Activated CD8-positive, alpha-beta memory T cell treated with anti-CD3 and anti-CD28 coated beads for 1 hour (primary cell): ENCODE data around the gene PLA2G4F.

Experiments used
- DNase-seq, 2 donors: peaks; one replicate each; pipeline ENCODE4 v3.0.0-alpha.2; 2020; ENCODE audit warnings: low read depth in 1 of 2; ENCODE audit errors: extremely low read depth in 1 of 2

The PLA2G4F gene

DNA sequence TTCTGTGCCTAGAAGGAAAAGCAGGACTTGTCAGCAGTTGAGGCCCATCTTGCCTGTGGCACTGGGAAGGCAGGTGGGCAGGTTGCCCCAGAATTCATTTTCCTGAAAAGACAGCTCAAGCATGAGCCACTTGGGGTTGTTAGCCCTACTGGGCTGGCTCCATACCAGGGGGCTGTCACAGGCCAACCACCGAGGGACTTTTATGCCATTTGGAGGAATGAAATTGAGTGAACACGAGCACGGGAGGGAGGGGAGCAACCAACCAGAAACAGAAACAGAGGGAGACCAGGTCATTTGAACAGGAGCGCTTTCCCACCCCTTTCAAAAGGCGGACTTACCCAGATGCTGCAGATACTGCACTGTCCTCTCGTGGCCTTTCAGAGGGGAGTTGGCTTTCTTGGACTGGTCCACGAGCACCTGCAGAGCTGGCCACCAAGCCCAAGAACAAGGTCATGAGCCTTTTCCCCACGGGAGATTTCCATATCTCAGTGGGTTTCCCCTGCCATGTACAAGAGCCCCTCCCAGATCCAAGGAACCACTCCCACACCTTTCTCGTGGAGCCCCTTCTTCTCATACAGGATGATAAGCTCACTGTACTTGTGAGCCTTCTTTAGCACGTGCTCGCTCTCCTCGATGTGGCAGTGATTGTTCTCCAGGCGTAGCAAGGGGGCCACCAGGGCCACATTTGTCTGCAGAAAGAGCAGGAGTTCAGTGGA is 9.9 kb upstream of the PLA2G4F start:
- DNase-seq: no peak

DNA sequence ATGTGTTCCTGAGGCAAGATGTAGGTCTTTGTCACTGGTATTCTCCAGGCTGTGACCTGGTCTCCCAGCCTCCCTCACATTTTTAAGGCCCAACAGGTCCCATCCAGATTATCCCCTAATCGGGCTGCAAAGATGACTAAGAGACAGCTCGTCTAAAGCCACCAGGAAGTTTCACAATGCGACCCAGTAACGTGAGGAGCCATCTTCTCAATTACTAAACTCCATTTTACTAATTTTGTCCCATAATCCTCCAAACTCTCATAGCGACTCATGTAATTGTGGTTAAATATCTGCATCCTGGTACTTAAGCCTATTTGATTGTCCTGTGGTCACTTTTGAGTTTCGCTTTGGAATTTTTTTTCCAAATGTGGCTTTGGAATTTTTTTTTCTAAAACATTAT is 8.7 kb upstream of the PLA2G4F start:
- no peak for DNase-seq

DNA sequence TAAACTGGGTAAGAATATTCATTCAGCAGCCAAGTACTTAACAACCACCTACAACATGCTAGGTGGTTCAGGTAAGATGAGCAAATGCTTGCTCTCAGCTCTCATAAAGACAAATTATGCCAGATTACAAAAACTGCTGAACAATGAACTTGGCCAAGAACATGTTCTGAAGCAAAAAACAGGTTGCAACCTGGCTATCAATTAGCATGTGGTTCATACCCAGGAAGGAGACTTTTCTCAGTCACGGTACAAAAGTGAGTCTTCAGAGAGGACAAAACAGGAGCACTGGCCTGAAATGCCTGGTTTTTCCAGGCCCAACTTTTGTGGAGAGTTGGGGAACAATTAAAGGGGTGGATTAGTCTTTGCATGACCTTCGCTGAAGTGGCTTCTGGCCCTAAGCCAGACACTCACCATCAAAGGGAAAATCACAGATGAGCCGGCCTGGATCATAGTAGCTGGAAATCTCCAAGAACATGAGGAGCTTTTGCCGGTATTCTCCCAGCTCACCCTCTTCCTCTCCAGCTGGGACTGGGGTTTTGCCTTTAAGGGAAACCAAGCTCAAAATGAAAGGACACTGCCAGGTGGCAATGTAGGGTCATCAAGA is 7.6 kb upstream of the PLA2G4F start:
- DNase-seq: no peak

DNA sequence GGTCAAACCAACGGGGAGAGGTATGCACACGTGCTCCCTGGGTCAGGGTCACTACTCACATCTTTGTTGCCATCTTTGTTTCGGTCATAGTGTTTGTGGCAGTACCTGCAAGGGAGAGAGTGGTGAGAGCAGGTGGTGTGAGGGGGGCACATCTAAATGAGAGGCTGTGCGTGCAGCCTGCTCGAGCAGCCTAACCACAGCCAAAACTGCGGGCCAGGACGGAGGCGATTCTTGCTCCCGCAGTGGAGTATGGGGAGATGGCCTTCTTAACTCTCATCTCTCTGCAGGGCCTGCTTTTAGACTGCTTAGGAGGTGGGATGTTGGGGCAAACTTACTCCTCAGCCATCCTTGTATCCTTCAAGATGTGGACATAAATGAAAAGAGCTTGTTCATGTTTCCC is 6.9 kb upstream of the PLA2G4F start:
- DNase-seq: no peak

DNA sequence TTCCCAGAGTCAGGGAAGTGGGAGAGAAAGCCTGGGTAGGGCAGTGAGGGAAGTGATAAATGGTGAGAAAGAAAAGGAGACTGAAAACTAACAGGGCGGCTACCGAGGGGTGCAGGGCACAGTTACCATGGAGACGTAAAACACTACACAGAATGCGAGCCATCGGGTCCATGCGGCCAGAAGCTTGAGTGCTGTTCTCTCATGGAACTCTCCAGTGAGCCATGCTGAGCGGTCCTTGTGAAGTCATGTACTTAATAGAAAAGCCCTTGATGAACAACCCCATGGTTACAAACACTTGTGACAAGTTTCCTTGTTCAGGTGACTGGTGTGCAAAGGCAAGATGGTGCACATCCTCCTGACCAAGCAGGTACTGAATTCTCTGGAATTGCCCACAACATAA is 3.7 kb upstream of the PLA2G4F start:
- no peak for DNase-seq

DNA sequence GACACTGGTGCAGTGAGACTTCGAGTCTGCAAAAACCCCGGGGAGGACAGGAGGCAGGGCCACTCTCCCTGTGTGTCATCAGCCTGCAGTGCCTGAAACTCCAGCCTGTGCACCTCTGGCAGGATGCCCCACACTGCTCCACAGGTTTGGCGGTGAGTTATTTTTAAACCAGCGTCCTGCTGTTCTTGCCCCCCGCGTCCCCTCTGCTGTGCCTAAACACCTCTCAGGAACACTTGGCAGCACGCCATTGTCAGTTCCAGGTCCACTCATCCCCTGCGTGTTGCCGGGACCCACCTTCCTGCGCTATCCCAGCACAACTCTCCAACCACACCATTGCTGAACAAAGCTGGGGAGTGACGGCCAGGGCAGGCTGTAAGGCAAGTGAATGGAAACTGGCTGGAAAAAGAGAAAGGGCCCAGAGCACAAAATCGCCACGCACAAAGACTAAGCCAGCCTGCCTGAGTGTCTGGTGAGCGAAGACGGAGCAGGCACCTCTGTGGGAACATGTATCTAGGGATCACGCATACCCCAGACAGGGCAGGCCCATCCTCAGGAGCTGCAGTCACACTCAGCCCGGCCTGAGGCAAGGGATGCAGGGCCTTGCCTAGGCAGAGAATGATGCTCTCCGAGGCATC is 3.1 kb upstream of the PLA2G4F start:
- DNase-seq: no peak

DNA sequence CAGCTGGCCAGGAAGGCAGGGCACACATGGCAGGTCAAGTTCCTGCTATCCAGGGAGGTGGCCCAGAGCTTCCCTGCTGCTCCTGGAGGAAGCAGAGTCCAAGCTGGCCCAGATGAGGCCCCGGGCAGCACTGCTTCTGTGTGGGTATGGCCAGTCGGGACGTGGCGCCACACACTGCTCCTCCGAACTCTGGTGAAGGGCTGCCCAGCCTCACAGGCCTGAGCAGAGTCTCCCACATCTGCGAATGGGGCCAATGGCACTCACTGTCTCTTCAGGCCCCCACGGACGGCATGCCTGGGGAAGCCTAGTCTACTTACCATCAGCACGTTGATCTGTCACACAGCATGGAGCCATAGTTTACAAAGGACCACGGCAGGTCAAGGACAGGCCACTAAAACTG is 2.5 kb upstream of the PLA2G4F start:
- no peak for DNase-seq

DNA sequence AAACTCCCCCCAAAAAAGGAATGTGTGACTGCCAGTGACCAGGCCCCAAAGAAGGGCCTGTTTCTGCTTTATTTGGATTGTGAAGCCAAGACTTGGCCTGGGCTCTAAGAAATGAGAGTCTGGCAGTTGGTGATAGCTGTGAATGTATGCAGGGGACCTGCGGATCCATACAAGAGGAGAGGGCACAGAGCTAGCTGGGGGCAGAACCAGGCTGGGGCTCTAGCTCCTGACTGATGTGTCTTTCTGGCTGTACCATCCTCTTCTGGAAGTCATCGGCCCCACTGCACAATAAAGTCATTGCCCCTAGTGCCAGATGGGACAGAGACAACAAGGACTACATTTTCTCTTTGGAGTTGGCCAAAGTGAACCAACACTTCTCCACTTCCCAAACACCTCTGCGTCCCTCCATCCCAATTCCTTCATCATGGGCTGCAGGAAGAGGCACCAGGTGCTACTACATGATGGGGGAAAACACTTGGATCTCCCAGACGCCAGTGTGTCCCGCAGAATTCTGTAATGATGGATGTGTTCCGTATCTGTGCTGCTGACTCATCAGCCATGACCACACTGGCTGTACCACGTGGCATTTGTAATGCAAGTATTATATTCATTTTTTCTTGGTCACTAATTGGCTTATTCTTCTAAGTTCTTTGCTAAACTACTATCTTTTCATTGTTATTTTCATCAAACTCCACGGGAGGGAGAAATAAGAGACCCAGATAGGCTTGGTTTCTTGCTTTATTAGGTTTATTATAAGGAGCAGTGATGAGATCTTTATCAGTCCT is 1.7 kb upstream of the PLA2G4F start:
- no peak for DNase-seq

DNA sequence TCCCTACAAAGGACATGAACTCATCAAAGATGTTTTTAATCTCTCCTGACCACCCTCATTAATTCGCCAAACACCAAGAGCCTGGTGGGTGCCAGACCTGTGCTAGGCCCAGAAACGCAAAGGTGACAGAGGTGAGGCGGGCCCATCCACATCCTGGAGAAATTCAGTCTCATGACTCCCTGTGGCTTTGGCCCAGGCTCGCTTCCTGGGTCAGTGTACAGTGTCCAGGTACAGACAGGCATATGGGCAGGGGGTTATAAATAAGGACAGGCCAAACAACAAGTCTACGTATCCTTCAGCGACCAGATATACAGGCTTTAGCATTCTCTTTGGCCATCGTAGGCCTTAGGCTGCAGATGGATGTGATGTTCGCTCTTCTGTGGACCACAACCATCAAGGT is 945 bp upstream of the PLA2G4F start:
- no peak for DNase-seq

DNA sequence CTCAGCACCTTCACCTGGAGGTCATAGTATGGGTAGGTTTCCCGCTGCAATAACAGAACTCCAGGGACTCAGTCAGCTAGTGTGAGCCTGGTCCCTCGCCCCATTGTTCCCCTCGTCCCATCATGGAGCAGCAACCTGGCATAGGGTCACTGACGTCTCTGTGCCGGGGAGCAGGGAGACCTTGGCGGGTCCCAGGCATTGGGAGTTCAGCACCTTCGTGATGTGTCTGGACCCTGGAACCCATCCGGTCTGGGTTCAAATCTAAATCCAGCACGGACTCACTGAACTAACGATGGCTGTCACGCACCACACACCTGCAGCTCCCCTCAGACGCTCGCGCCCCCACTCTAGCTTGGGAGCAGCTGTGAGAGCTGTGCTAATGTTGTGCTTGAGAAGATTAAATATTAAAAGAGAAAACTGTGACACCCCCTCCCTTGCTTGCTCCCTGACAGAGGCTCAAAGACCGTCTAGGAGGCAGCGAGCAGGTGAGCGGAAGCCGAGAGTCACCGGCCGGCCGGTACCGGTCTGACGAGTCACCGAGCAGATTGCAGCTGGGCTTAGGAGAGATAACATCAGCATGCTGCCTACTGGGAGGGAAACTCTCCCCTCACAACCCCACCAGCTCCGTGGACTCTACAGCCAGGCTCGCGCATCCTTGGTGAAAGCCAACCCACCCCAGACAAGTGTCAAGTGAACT is 742 bp downstream of the PLA2G4F start:
- no peak for DNase-seq

DNA sequence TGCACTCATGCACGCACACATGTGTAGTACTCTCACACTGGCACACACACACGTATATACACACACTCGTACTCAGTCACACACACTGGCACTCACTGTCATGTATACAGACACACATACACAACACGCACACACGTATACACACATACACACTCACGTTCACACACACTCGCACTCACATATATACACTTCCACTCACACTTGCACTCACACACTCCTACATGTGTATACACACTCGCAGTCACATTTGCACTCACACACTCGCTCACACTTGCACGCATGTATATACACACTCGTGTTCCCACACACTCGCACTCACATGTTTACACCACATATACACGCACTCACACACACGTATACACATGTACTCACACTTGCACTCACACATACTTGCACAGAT is 1.5 kb downstream of the PLA2G4F start:
- no peak for DNase-seq

DNA sequence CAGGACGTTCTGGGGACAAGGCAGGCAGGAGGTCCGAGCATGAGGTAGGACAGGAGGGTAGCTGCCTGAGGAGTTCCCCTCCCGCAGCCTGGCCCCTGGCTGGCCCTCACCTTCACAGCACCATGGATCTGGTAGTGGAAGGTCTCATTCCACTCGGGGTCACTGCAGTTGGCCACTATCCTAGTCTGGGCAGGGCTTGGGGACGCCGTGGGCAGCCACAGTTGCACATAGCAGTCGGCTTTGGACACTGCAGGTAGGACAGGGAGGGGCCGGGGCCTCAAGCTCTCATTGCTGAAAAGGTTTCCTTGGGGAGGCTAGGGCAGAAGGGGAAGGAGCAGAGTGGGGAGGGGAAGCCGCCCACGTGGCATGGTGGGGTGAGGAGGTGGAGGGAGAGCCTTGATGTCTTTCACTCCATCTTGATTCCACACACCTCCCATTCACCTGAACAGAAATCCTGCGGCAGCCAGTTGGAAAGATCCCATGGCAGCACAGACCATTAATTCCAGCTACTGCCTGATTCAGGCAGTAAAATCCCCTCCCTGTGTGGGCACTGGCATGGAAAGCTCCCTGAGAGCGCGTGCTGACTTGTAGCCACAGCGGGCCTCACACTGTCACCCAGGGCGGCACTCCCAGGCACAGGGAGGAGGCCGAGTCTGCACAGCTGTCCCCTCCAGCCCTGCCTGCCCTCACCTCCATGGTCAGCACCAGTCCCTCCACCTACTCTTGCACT is 2.1 kb downstream of the PLA2G4F start:
- no peak for DNase-seq

DNA sequence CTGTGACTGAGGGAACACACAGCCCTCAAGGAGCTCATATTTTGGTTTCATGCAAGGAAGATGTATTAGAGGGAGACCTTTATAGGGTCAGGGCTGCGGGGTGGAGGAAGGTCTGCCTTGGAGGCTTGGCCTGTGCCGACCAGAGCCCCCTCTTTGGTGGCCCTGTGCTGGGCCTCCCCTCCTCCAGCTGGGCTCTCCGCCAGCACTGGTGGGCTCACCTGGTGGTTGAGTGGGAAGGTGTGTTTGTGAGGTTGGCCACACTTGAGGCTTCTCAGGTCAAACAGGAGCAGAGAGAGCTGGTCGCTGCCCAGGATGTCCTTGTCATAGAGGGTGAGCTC is 2.6 kb downstream of the PLA2G4F start:
- DNase-seq: no peak

DNA sequence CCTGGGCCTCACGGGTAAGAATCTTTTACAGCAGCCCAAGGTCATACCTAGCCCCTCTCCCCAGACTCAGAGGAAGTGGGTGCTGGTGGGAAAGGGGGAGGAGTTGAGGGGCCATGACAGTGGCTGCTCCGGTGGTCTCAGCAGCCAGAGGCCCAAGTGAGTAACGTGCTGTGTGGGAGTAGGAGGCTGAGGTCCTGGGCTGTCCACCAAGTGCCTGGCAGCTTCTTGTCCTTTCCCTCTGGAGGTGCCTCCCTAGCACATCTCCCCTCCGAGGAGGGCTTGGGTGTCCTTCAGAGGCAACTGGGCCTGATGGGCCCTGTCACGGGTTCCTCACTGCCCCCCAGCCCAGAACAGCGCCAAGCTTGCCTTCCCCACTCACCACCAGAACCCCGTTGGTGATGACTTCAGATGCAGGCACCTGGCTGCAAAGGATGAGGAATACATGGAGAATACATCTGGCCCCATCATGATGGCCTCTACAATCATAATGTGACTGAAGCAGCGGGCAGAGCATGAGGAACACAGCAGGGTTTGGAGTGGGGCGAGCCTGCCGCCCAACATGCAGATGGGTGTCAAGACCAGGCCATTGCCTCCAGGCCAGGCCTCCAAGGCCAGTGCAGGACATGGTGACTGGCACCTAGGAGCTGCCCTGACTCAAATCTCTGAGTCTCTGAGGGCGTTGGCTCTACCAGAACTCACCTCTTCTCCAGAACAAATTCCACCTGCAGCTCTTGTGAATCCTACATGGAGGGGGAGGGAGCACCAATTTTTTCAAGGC is 3.3 kb downstream of the PLA2G4F start:
- DNase-seq: no peak

DNA sequence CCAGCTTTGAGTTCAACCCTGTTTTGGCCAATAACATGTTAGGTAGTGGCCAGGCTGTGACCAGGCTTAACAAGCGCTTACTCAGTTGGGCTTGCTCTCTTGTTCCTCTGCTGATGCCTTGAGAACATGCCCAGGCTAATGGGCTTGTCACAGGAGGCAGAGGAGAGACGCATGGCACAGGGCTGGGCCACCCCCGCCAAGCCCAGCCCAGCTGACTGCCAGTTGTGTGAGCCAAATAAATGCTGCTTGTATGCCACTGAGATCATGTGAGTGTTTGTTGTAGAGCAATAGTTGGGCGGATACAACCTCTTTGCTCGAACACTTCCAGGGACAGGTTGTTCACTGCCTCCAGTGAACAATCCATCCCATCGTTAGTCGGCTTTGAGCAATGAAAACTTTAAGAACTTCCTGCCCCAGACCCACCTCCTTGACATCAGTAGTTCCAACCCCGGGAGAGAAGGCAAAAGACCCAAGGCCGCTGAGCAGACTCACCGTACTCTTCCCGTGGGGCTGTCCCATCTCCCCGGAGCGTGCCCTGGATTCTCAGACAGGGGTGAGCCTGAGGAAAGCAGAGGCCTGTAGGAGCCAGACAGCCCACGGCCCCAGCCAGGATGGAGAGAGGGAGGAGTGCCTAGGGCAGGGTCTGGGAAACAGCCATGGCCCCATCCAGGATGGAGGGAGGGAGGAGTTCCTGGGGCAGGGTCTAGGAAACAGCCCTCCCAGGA is 4.1 kb downstream of the PLA2G4F start:
- no peak for DNase-seq

DNA sequence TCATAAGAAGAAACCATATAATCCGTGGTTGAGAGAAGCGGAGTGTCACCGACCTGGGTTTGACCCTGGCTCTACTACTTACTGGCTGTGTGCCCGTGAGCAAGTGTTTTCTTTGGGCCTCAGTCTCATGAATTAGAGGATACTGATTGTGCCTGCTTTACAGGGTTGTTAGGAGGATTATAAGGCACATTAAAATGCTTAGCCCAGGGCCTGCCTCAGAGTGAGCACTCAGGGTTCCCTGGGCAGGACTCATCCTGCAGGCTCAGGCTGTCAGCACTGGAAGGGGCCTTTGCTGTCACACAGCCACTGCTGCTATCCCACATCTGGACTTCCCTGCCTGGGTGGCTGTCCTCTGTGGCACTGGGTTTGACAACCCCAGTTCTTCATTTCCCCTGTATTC is 4.7 kb downstream of the PLA2G4F start:
- DNase-seq: no peak

DNA sequence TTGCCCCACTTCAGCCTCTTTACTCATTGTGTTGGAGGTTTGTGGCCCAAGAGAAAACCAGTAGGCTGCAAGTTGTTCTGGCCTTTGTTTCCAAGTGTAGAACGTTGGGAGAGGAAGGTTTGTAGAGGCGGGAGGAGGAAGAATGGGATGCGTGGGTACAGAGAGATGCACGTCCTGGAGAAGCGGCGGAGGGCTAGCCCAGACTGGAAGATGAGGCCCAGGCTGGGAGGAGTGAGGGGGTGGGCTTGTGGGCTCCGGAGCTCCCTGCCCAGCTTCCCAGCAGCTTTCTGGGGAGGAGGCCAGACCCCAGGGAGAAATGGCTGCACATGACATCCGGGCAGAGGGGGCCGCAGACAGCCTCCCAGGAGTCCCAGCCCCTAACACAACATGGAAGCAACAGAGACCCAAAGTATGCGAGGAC is 5.3 kb downstream of the PLA2G4F start:
- DNase-seq: no peak

DNA sequence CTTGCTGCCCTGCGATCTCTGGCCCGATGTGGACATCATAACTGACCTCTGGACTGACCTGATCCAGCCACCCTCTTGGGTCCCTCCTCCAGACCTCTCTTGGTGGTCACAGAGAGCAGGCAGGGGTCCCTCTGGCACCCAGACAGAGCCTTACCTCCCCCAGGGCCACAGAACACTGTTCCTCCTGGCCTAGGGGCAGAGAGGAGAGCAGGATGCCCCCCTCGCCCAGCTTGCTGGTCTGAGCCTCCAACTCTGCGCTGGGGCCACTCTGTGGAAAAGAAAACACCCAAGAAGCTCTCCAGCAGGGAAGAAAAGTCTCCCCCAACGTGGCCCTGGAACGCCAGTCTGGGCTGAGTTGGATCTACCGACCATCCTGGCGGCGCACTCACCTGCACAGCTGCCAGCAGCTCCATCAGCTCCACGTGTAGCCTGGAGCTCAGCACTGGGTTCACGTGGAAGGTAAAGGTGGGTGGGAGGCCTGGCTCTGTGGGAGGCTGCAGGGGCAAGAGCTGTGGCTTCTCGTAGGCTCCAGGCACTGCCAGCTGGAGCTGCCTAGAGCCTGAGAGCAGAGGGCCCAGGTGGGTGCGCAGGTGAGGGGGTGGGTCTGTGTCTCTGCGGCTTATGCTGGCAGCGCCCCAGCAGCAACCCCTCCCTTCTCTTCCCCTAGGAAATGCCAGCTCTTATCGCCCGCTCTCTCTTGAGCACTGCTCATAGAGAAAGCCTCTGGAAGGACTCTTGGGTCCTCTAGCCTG is 6.0 kb downstream of the PLA2G4F start:
- no peak for DNase-seq
